Lower leg skin (tissue), 3 donors: ENCODE data around the gene ANKRD13B.

ENCODE experiments used
- POLR2A ChIP-seq, 2 donors: fragments of 450-650 bp; IDR thresholded peaks; one replicate each; pipeline ENCODE4 v1.6.1; 2016 to 2017; ENCODE audit warnings: antibody characterized with exemption in 2 of 2, mild to moderate bottlenecking in 1 of 2, moderate library complexity in 1 of 2
- TF ChIP-seq, protein P1 (sequence below), 3 donors: fragments of 450-650 bp; IDR thresholded peaks; one replicate each; pipeline ENCODE4 v1.5.1; 2016; ENCODE audit warnings: antibody characterized with exemption in 3 of 3, mild to moderate bottlenecking in 3 of 3, moderate library complexity in 2 of 3

DNA sequence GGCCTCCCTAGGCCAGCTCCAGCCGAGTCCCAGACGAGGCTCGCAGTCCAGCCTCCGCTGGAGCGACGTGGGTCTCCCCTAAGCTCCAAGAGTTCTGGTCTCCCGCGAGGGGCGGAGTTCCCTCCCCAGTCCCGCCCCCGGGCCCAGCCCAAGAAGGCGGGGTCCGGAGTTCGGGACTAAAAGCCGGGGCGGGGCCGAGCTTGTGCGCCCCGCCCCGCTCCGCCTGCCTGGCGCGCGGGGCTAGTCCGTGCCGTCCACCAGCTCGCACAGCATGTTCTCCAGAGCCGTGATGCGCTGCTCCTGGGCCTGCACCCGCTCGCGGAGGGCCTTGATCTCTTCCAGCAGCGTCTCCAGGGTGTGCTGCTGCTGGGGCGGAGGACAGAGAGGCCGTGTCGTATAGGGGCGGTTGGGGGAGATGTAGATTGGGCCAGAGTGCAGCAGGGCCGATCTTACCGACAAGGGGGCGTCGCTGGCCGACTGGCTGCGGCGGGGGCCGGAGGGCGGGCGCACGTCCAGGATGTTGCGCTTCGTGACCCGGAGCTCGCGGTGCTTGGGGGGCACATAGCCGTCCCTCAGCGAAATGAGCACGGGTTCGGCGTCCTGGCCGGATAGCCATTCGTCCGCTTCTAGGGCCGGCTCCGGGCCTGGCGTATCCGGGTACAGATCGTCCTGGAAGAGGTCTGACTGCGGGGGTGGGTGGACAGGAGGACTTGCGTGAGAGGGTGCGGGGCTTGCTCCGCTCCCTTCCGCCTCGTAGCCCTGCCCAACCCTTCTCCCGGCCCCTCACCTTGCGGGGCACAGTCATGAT, 22.8 kb downstream of the ANKRD13B start:
- TF ChIP-seq, protein P1, sequence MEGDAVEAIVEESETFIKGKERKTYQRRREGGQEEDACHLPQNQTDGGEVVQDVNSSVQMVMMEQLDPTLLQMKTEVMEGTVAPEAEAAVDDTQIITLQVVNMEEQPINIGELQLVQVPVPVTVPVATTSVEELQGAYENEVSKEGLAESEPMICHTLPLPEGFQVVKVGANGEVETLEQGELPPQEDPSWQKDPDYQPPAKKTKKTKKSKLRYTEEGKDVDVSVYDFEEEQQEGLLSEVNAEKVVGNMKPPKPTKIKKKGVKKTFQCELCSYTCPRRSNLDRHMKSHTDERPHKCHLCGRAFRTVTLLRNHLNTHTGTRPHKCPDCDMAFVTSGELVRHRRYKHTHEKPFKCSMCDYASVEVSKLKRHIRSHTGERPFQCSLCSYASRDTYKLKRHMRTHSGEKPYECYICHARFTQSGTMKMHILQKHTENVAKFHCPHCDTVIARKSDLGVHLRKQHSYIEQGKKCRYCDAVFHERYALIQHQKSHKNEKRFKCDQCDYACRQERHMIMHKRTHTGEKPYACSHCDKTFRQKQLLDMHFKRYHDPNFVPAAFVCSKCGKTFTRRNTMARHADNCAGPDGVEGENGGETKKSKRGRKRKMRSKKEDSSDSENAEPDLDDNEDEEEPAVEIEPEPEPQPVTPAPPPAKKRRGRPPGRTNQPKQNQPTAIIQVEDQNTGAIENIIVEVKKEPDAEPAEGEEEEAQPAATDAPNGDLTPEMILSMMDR (IDR thresholded peaks at IDR 0.05) = no peak
- TF ChIP-seq POLR2A (IDR thresholded peaks at IDR 0.05) = no peak
